Liver (tissue), 3 donors: ENCODE data around the gene SLC25A33.

Experiments
- CTCF ChIP-seq: fragments of 150-350 bp; IDR thresholded peaks from 2 replicates; pipeline ENCODE4 v1.5.1; 2017; ENCODE audit warnings: improper control_type of control experiment, low read depth, low read length; ENCODE audit not compliant: missing input control
- FOXA1 ChIP-seq: IDR thresholded peaks from 2 replicates; pipeline ENCODE4 v1.6.1; 2016; ENCODE audit warnings: antibody characterized with exemption
- GABPA ChIP-seq, 2 donors: IDR thresholded peaks in 1 of 2; conservative IDR thresholded peaks in 1 of 2; 2 replicates each; pipeline ENCODE4 v1.6.1; 2016; ENCODE audit warnings: antibody characterized with exemption in 2 of 2, mild to moderate bottlenecking in 1 of 2, moderate library complexity in 1 of 2
- MAX ChIP-seq: IDR thresholded peaks from 2 replicates; pipeline ENCODE4 v1.6.1; 2016; ENCODE audit warnings: antibody characterized with exemption
- NR2F2 ChIP-seq: IDR thresholded peaks from 2 replicates; pipeline ENCODE4 v1.6.1; 2016; ENCODE audit warnings: antibody characterized with exemption
- RAD21 ChIP-seq, 2 donors: IDR thresholded peaks; 2 replicates each; pipeline ENCODE4 v1.6.1; 2016; ENCODE audit warnings: antibody characterized with exemption in 2 of 2, mild to moderate bottlenecking in 2 of 2
- REST ChIP-seq: IDR thresholded peaks from 2 replicates; pipeline ENCODE4 v1.6.1; 2016; ENCODE audit warnings: antibody characterized with exemption, mild to moderate bottlenecking
- SP1 ChIP-seq: IDR thresholded peaks from 2 replicates; pipeline ENCODE4 v1.6.1; 2018; ENCODE audit warnings: antibody characterized with exemption, mild to moderate bottlenecking
- YY1 ChIP-seq: IDR thresholded peaks from 2 replicates; pipeline ENCODE4 v1.6.1; 2016; ENCODE audit warnings: antibody characterized with exemption, mild to moderate bottlenecking
- donor health status: healthy.
- donor health status: healthy.

- no peak for TF ChIP-seq FOXA1
- no peak for TF ChIP-seq CTCF
- no peak for TF ChIP-seq RAD21 (IDR thresholded peaks at IDR 0.05)
- no peak for TF ChIP-seq GABPA (IDR thresholded peaks at IDR 0.05 in 1 of 2, conservative IDR thresholded peaks at IDR 0.05 in 1 of 2)
- TF ChIP-seq YY1 = no peak
- no peak for TF ChIP-seq SP1
- TF ChIP-seq REST = no peak
- no peak for TF ChIP-seq NR2F2
- TF ChIP-seq MAX = no peak
Measured at GRCh38 chr1:9520411-9520810, 18.9 kb upstream of the SLC25A33 start.
